Measurements from ENCODE around the gene PLIN1.
A peak's percentile ranks its signal among the peaks of the same experiment; 100 is the strongest.
"Not testable (repeated sequence)": the region's sequence is repeated elsewhere in the genome, so short reads cannot be mapped to it uniquely, and the experiment has no call there.

Gene PLIN1, protein sequence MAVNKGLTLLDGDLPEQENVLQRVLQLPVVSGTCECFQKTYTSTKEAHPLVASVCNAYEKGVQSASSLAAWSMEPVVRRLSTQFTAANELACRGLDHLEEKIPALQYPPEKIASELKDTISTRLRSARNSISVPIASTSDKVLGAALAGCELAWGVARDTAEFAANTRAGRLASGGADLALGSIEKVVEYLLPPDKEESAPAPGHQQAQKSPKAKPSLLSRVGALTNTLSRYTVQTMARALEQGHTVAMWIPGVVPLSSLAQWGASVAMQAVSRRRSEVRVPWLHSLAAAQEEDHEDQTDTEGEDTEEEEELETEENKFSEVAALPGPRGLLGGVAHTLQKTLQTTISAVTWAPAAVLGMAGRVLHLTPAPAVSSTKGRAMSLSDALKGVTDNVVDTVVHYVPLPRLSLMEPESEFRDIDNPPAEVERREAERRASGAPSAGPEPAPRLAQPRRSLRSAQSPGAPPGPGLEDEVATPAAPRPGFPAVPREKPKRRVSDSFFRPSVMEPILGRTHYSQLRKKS

DNA sequence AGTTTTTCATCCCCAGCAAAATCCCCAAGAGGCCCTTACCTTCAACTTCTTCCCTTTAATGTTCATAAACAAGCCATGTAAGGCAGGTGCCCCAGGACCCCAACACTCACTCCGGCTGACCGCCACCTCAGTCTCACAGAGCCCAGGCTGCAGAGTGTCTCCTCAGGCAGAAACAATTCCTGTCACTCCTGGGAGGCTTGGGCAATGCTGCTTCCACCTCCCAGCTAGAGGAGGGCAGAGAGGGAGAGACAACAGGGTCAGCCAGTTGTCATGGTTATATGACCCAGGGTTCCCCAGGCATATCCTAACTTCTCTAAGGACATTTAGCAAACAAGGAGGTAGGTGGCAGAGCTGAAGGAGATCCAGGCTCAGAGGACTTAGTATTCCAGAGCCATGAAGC is at the start of gene PLIN1:
Gene PLIN1 (minus strand): TSS at position 156 of the 400 bp plus-strand sequence. CDS start 1,878 bp downstream, outside the sequence.
- Mint-ChIP-seq H3K27ac (no peak within 1 kb of the TSS), H3K27me3 (peaks cover 4% of the 10 kb centered on the region)

DNA sequence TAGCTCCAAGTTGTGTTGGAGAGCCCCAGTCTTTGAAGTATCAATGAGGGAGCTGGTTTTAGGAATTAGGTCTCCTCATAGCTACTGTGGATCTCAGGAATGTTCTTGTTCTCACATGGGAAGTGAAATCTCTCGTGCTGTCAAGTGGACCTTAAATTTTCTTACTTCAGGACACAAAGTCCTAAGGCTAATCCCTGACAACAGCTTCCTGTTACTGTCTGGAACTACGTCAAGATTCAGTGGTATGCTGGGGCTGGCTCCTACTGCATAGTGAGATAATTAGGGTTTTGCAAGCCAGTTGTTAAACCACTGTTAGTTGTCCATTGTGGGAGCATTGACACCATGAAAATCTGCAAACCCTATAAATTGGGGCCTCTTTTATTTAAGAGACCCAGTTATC is 49.1 kb upstream of the PLIN1 start:
- Mint-ChIP-seq H3K27ac (no peak overlapping the region), H3K4me1 (ENCODE audit: low read depth) (no peaks in the 10 kb centered on the region), H3K36me3 (ENCODE audit: low read depth) (peaks cover 4% of the 10 kb centered on the region), H3K9me3 (peaks cover 4% of the 10 kb centered on the region), H3K27me3 (peaks cover 5% of the 10 kb centered on the region), H3K4me3 (no peak overlapping the region)

More for the DNA sequence above, at the start of gene PLIN1:
- no peaks in the 10 kb centered on the region for H3K4me1 Mint-ChIP-seq (ENCODE audit: low read depth)
- H3K4me3 Mint-ChIP-seq, result no peak within 1 kb of the TSS
- no peaks in the 10 kb centered on the region for H3K9me3 Mint-ChIP-seq
- peaks cover 6% of the 10 kb centered on the region for H3K36me3 Mint-ChIP-seq (ENCODE audit: low read depth)

DNA sequence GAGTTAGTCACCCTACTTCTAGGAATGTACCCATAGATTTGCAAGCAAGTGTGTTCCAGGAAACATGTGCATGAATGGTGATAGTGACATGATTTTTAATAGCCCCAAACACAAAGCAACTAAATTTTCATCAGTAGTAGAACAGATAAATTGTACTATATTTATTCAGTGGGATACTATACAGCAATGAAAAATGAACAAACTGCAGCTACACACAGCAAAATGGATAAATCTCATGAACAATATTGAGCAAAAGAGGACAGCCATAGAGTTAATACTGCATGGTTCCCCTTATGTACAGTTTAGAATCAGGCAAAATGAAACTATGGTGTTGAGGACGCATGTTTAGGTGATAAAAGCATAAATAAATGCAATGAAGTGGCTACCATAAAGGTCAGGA is 45.9 kb upstream of the PLIN1 start:
- Mint-ChIP-seq H3K27me3 (peaks cover 17% of the 10 kb centered on the region), H3K4me1 (ENCODE audit: low read depth) (no peaks in the 10 kb centered on the region), H3K27ac (no peak overlapping the region), H3K36me3 (ENCODE audit: low read depth) (peaks cover 4% of the 10 kb centered on the region), H3K4me3 (no peak overlapping the region), H3K9me3 (peaks cover 4% of the 10 kb centered on the region)

DNA sequence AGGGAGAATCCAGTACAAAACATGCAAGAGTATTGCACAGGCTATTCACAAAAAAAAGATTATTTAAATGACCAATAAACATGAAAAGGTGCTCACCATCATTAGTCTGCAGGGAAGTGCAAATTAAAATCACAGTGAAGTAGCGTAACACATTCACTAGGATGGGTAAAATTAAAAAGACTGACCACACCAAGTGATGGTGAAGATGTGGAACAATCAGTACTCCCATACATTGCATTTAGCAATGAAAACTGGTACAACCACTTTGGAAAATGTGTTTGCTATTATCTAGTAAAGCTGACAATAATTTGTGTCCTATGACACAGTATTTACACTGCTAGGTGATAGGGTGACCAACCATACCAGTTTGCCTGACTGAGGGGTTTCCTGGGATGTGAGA is 45.5 kb upstream of the PLIN1 start:
- no peaks in the 10 kb centered on the region for H3K4me1 Mint-ChIP-seq (ENCODE audit: low read depth)
- peaks cover 4% of the 10 kb centered on the region for H3K36me3 Mint-ChIP-seq (ENCODE audit: low read depth)

DNA sequence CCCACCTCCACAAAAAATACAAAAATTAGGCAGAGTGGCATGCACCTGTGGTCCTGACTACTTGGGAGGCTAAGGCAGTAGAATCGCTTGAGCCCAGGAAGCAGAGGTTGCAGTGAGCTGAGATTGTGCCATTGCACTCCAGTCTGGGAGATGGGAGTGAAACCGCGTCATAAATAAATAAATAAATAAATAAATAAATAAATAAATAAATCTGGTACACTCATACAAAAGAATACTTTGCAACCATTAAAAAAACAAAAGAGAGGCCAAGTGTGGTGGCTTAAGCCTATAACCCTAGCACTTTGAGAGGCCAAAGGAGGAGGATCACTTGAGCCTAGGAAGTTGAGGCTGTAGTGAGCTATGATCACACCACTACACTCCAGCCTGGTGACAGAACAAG is 43.9 kb upstream of the PLIN1 start:
- Mint-ChIP-seq H3K27ac (no peak overlapping the region), H3K27me3 (peaks cover 17% of the 10 kb centered on the region), H3K4me1 (ENCODE audit: low read depth) (no peaks in the 10 kb centered on the region), H3K9me3 (peaks cover 4% of the 10 kb centered on the region), H3K4me3 (no peak overlapping the region), H3K36me3 (ENCODE audit: low read depth) (peaks cover 4% of the 10 kb centered on the region)

More for the DNA sequence above, 45.5 kb upstream of the PLIN1 start:
- peaks cover 17% of the 10 kb centered on the region for H3K27me3 Mint-ChIP-seq
- no peak overlapping the region for H3K27ac Mint-ChIP-seq
- no peak overlapping the region for H3K4me3 Mint-ChIP-seq
- H3K9me3 Mint-ChIP-seq, result peaks cover 4% of the 10 kb centered on the region

DNA sequence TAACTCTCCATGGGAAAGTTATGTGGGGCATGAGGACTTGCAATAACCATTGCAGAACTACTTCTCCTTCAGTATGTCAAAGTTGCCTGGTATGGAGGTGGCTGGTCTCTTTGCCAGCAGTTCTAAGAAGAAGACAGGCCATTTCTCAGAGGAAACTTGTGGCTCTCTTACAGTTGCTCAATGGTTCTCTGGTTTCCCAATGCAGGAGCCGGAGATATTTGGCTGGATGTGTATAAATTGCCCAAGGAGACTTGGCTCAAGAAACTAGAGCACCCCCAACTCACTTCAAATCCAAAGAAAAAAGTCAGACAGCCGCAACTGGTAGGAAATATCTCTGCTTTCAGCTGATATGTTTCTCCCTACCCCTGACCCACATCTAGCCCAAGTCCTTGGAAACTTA is 35.6 kb upstream of the PLIN1 start:
- Mint-ChIP-seq H3K9me3 (no peaks in the 10 kb centered on the region), H3K4me3 (no peak overlapping the region), H3K36me3 (ENCODE audit: low read depth) (no peaks in the 10 kb centered on the region), H3K27ac (no peak overlapping the region), H3K4me1 (ENCODE audit: low read depth) (no peaks in the 10 kb centered on the region), H3K27me3 (no peaks in the 10 kb centered on the region)

DNA sequence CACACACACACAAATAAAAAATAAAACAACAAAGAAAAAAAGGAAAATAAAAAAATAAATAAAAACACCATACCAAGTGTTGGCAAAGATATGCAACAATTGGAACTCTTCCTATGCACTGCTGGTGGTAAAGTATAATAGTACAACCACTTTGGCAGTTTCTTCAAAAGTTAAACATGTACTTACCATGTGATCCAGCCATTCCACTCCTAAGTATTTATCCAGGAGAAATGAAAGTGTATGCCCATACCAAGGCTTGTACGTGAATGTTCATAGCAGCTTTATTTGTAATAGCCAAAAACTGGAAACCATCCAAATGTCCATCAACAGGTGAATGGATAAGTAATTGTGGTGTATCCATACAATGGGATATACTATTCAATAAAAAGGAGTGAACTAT is 28.4 kb upstream of the PLIN1 start:
- no peak overlapping the region for H3K27ac Mint-ChIP-seq
- H3K4me3 Mint-ChIP-seq, result no peak overlapping the region
- peaks cover 36% of the 10 kb centered on the region for H3K27me3 Mint-ChIP-seq
- H3K4me1 Mint-ChIP-seq (ENCODE audit: low read depth), result no peaks in the 10 kb centered on the region
- H3K9me3 Mint-ChIP-seq, result no peaks in the 10 kb centered on the region
- no peaks in the 10 kb centered on the region for H3K36me3 Mint-ChIP-seq (ENCODE audit: low read depth)

DNA sequence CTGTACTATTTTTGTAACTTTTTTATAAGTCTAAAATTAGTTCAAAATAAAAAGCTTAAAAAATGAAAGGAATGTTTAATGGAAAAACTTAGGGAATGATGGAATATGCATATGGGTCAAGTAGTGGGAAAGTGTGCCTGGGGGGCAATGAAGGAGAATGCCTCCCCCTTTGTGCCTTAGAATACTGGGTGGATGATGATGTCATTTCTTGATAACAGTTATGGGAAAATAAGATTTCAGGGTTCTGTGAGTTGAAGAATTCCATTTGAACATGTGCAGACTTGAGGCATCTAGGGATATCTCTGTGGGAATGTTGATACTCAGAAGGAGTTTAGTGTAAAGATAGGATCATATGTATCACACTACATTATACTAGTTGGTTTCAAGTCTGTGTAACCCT is 25.2 kb upstream of the PLIN1 start:
- H3K9me3 Mint-ChIP-seq, result no peaks in the 10 kb centered on the region
- H3K27me3 Mint-ChIP-seq, result peaks cover 43% of the 10 kb centered on the region
- no peak overlapping the region for H3K4me3 Mint-ChIP-seq
- no peaks in the 10 kb centered on the region for H3K4me1 Mint-ChIP-seq (ENCODE audit: low read depth)
- H3K36me3 Mint-ChIP-seq (ENCODE audit: low read depth), result no peaks in the 10 kb centered on the region
- no peak overlapping the region for H3K27ac Mint-ChIP-seq

DNA sequence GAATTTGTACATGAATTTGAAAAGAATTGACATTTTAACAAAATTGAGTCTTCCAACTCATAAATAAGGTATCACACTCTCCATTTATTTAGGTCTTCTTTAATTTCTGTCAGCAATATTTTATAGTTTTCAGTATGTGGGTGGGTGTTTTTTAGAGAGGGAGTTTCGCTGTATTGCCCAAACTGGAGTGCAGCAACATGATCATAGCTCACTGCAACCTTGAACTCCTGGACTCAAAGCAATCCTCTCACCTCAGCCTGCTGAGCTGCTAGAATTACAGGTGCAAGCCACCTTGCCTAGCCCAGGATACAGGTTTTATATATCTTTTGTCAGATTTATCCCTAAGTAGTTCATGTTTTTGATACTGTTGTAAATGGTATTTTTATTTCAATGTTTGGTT is 16.0 kb upstream of the PLIN1 start:
- Mint-ChIP-seq H3K9me3 (no peaks in the 10 kb centered on the region), H3K27ac (no peak overlapping the region), H3K36me3 (ENCODE audit: low read depth) (no peaks in the 10 kb centered on the region), H3K4me3 (no peak overlapping the region), H3K4me1 (ENCODE audit: low read depth) (peaks cover 8% of the 10 kb centered on the region), H3K27me3 (peaks cover 9% of the 10 kb centered on the region)

DNA sequence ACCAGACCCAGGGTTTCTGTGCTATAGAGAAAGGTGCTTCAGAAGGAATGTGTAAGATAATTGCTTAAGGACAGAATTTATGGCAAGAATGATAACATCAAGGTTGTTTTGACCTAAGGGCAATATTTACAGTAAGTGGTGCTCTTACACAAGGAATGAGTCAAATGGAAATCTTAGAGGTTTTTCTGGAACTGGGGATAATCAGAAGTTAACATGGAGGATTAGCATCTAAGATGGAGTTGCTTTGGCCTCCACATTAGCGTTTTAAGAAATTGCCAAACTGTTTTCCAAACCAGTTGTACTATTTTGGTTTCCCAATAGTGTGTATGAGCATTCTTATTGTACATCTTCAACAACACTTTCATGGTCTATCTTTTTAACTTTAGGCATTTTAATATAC is 14.5 kb upstream of the PLIN1 start:
- H3K4me3 Mint-ChIP-seq, result no peak overlapping the region
- H3K27ac Mint-ChIP-seq, result no peak overlapping the region
- peaks cover 16% of the 10 kb centered on the region for H3K4me1 Mint-ChIP-seq (ENCODE audit: low read depth)
- no peaks in the 10 kb centered on the region for H3K9me3 Mint-ChIP-seq
- no peaks in the 10 kb centered on the region for H3K36me3 Mint-ChIP-seq (ENCODE audit: low read depth)
- H3K27me3 Mint-ChIP-seq, result peaks cover 4% of the 10 kb centered on the region

DNA sequence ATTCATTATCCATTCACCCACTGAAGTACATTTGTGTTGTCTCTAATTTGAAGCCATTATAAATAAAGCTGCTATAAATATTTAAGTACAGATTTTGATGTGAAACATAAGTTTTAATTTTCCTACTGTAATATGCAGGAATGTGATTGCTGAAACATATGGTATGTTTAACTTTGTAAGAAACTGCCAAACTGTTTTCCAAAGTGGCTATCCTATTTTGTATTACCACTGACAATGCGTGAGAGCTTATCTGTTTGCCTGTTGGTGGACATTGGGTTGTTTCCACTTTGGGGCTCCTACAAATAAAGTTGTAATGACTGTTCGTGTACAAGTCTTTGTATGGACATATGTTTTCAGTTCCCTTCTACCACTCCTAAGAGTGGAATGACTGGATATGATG is 13.9 kb upstream of the PLIN1 start:
- Mint-ChIP-seq H3K9me3 (no peaks in the 10 kb centered on the region), H3K4me3 (no peak overlapping the region), H3K27me3 (peaks cover 4% of the 10 kb centered on the region), H3K36me3 (ENCODE audit: low read depth) (no peaks in the 10 kb centered on the region), H3K27ac (no peak overlapping the region), H3K4me1 (ENCODE audit: low read depth) (peaks cover 16% of the 10 kb centered on the region)

DNA sequence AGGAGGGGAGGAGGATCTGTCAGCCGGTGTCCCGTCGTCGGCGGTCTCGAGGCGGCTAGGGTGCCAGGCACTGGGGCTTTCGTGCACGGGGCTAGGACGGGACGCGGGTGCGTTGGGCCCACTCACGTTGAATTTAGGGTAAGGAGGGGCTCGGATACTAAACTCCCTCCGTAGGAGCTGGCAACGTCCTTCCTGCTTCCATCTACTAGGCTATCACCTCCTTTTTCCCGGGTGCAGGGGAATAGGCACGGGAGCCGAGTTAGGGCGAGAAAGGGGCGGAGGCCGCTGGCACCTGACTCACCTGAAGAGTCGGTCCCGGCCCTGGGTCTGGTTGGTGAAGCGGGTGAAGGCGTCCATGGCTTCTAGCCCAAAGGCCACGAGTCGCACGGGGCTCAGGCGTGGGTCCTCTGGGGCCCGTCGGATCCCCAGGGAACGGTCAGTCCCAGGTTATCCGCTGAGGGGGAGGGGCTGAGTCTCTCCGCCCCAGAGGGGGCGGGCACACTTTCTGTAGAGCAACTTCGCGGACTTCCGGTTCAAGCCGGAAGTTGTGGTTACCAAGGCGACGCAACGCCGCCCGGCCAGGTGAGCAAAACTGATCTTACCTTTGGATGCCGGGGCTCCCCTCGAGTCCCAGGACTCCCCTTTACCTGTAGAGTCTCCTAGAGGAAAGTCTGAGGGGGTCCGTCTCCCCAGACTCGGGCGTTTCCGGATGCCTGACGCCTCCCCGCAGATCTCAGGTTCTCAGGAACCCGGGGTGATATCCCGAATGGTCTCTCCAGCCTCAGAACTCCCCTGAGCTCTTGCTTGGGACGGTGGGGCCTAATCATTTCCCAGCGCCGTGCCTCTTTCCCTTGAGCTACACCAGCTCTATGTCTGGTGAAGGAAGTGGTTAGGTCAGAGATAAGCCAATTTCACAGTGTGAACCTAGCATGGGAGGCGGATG is 11.4 kb upstream of the PLIN1 start, which contains the start of the genes PEX11A and WDR93:
Gene PEX11A (minus strand): TSS at position 479 of the 943 bp plus-strand sequence. CDS start 122 bp downstream, at position 357.
Gene WDR93 (plus strand): TSS at position 536 of the 943 bp plus-strand sequence. CDS start 10,936 bp downstream, outside the sequence.
- Mint-ChIP-seq H3K27ac (peak within 1 kb of the TSS; percentile 40), H3K4me3 (peak within 1 kb of the TSS; percentile 86), H3K27me3 (no peaks in the 10 kb centered on the region), H3K9me3 (no peaks in the 10 kb centered on the region), H3K36me3 (ENCODE audit: low read depth) (no peaks in the 10 kb centered on the region), H3K4me1 (ENCODE audit: low read depth) (peaks cover 16% of the 10 kb centered on the region)

DNA sequence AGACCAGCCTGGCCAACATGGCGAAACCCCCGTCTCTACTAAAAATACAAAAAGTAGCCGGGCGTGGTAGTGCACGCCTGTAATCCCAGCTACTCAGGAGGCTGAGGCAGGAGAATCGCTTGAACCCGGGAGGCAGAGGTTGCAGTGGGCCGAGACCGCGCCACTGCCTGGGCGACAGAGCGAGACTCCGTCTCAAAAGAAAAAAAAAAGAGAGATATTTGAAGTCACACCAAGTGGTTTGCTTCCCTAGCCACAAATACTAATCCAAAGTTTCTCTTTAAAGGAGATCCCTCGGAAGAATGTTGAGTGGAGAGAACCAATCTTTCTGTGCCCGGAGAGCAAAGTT is 10.7 kb upstream of the PLIN1 start:
- H3K27me3 Mint-ChIP-seq; H3K36me3 Mint-ChIP-seq (ENCODE audit: low read depth); H3K9me3 Mint-ChIP-seq; H3K27ac Mint-ChIP-seq: not testable (repeated sequence)
- H3K4me1 Mint-ChIP-seq (ENCODE audit: low read depth), result peaks cover 16% of the 10 kb centered on the region
- peak overlapping the region; percentile 86 for H3K4me3 Mint-ChIP-seq

DNA sequence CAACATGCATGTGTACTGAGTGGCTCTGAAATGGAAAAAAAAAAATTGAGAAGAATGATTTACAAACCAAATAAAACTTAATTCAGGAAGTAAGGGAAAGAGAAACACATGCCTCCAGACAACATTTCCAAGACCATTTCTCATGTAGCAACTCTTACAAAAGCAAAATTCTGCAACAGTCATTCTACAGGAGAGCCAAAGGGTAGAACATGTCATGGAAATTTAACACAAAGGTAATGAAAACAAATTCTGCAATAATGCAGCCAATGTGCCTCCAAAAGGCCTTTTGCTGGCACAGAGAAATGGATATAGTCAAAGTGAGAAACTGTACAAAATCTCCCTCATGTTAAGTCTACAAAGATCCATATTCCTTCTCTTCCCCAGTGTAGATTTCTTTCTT is 7.4 kb upstream of the PLIN1 start:
- Mint-ChIP-seq H3K9me3 (no peaks in the 10 kb centered on the region), H3K27me3 (no peaks in the 10 kb centered on the region), H3K27ac (no peak overlapping the region), H3K4me1 (ENCODE audit: low read depth) (peaks cover 16% of the 10 kb centered on the region), H3K4me3 (no peak overlapping the region), H3K36me3 (ENCODE audit: low read depth) (peaks cover 6% of the 10 kb centered on the region)

DNA sequence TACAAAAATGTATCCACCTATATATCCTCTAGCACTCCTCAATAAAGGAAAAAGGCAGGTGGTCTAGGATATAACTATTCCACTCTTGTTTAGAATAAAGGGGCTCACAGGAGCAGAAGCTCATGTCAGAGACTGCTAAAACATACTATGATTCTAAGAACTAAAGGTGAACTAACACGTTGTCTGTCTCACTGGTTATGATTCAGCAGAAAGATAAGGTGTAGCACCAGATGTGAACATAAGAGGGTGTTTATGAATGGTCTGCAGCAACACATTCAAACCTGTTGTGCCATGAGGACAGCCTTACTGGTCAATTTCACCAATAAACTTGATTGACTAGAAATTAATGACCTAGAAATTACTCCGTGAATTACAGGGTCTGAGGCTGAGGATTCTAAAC is 6.8 kb upstream of the PLIN1 start:
- no peak overlapping the region for H3K4me3 Mint-ChIP-seq
- H3K27ac Mint-ChIP-seq, result no peak overlapping the region
- peaks cover 13% of the 10 kb centered on the region for H3K4me1 Mint-ChIP-seq (ENCODE audit: low read depth)
- H3K36me3 Mint-ChIP-seq (ENCODE audit: low read depth), result peaks cover 6% of the 10 kb centered on the region
- H3K9me3 Mint-ChIP-seq, result no peaks in the 10 kb centered on the region
- no peaks in the 10 kb centered on the region for H3K27me3 Mint-ChIP-seq
